ENCODE measurements around the gene LRP1-AS.

- no peak for TF ChIP-seq REST (IDR thresholded peaks at IDR 0.05; ENCODE audit: insufficient read depth in 1 of 2, low read depth in 2 of 2, low read length in 2 of 2)
- TF ChIP-seq TAF1 (IDR thresholded peaks at IDR 0.05; ENCODE audit: borderline replicate concordance, insufficient read depth, low read length) = no peak
- no peak for TF ChIP-seq POLR2AphosphoS5 (IDR thresholded peaks at IDR 0.05; ENCODE audit: low read depth, low read length)
- TF ChIP-seq SIN3A (IDR thresholded peaks at IDR 0.05; ENCODE audit: borderline replicate concordance, insufficient read depth, low read length) = no peak
- no peak for TF ChIP-seq FOXP2 (optimal IDR thresholded peaks at IDR 0.05; ENCODE audit: borderline replicate concordance, extremely low read depth, extremely low read length, insufficient read depth)
Observed at GRCh38 chr12:57170927-57171326, 23.5 kb upstream of the LRP1-AS start.

All from PFSK-1 (cell line).